H1 (cell line): Measurements from ENCODE around the gene CCDC81. TPM values are rescaled to one million over a fixed set of nuclear protein-coding genes. Genes with fewer than 3 reads are reported as not detected.

ENCODE experiments used
- CTCF ChIA-PET: fragments of 300-600 bp; sonication (Branson Sonifier 250); formaldehyde crosslinking; loops from one replicate; lab custom pipeline; 2021; ENCODE audit not compliant: partially characterized antibody; lab: Charles Lee
- POLR2A ChIA-PET: fragments of 300-600 bp; sonication (Branson Sonifier 250); formaldehyde crosslinking; loops from one replicate; lab custom pipeline; 2021; ENCODE audit warnings: inconsistent platforms; ENCODE audit not compliant: partially characterized antibody; lab: Charles Lee
- DNase-seq, 2 experiments: peaks; one replicate each; pipeline versions ENCODE4 v3.0.0 to v3.0.0-alpha.2; 2010 to 2022; ENCODE audit warnings: low spot score in 2 of 2, low read depth in 1 of 2, mixed read lengths in 1 of 2
- FAIRE-seq: peaks from 2 replicates; lab custom pipeline; 2011; peaks lifted over from hg19 to GRCh38; lab: Jason Lieb, UNC
- H2AFZ ChIP-seq: 2 replicates; pipeline ENCODE4 v1.8.1; 2012; ENCODE audit warnings: low read length, inconsistent platforms
- H2AK5ac ChIP-seq: 2 replicates; pipeline ENCODE4 v1.6.1; 2013; ENCODE audit warnings: low read depth, low read length
- H2BK120ac ChIP-seq: replicated peaks from 2 replicates; pipeline ENCODE3; 2013; ENCODE audit warnings: low read depth, low read length, inconsistent platforms
- H2BK12ac ChIP-seq: 2 replicates; pipeline ENCODE4 v1.6.1; 2013; ENCODE audit warnings: low read depth, low read length
- H2BK15ac ChIP-seq: 2 replicates; pipeline ENCODE4 v1.6.1; 2013; ENCODE audit warnings: low read length
- H2BK20ac ChIP-seq: 2 replicates; pipeline ENCODE4 v1.6.1; 2013; ENCODE audit warnings: low read length
- H2BK5ac ChIP-seq: 2 replicates; pipeline ENCODE4 v1.6.1; 2013; ENCODE audit warnings: low read depth, low read length
- H3K14ac ChIP-seq: 2 replicates; pipeline ENCODE4 v1.6.1; 2013; ENCODE audit warnings: inconsistent platforms; ENCODE audit not compliant: insufficient read length
- H3K18ac ChIP-seq: 2 replicates; pipeline ENCODE4 v1.6.1; 2013; ENCODE audit warnings: low read length; ENCODE audit errors: extremely low read depth
- H3K23ac ChIP-seq: 2 replicates; pipeline ENCODE4 v1.6.1; 2013; ENCODE audit warnings: inconsistent platforms; ENCODE audit not compliant: insufficient read length
- H3K23me2 ChIP-seq: 2 replicates; pipeline ENCODE4 v1.6.1; 2013; ENCODE audit warnings: low read depth, low read length
- H3K27ac ChIP-seq: 2 replicates; pipeline ENCODE4 v1.6.1; 2011; ENCODE audit warnings: low read depth, low read length, inconsistent platforms
- H3K27me3 ChIP-seq, 4 experiments: replicated peaks in 1 of 4; 1 replicate in 1 of 4; 2 replicates in 3 of 4; pipeline versions ENCODE4 v1.6.1 to v1.8.1; 2011 to 2013; ENCODE audit warnings: low read length in 3 of 4, mild to moderate bottlenecking in 3 of 4, inconsistent platforms in 2 of 4, mixed read lengths in 2 of 4, moderate library complexity in 1 of 4; ENCODE audit not compliant: control insufficient read depth in 3 of 4, insufficient read depth in 3 of 4; ENCODE audit errors: extremely low read depth in 1 of 4
- H3K36me3 ChIP-seq, 4 experiments: 2 replicates each; pipeline versions ENCODE4 v1.6.1 to v1.8.1; 2011 to 2013; ENCODE audit warnings: mild to moderate bottlenecking in 4 of 4, low read length in 3 of 4, moderate library complexity in 2 of 4, control low read depth in 1 of 4, inconsistent platforms in 1 of 4; ENCODE audit not compliant: insufficient read depth in 4 of 4, control insufficient read depth in 2 of 4
- H3K4ac ChIP-seq: replicated peaks from 2 replicates; pipeline ENCODE3; 2013; ENCODE audit warnings: low read length, low read depth, mixed read lengths, inconsistent platforms; ENCODE audit not compliant: insufficient read length
- H3K4me1 ChIP-seq, 4 experiments: replicated peaks in 1 of 4; 1 replicate in 1 of 4; 2 replicates in 3 of 4; pipeline versions ENCODE4 v1.6.1 to v1.8.1; 2011 to 2013; ENCODE audit warnings: low read length in 3 of 4, inconsistent platforms in 2 of 4, mixed read lengths in 1 of 4; ENCODE audit not compliant: insufficient read depth in 4 of 4, control insufficient read depth in 3 of 4
- H3K4me2 ChIP-seq, 2 experiments: 2 replicates each; pipeline versions ENCODE4 v1.6.1 to v1.8.1; 2011 to 2013; ENCODE audit warnings: low read depth in 2 of 2, low read length in 2 of 2, control low read depth in 1 of 2, inconsistent platforms in 1 of 2, mild to moderate bottlenecking in 1 of 2; ENCODE audit not compliant: insufficient read depth in 1 of 2
- H3K4me3 ChIP-seq, 4 experiments: fragments of 200-600, 300-600 bp in 1 of 4; sonication (generic), shearing (Covaris generic), sonication (Bioruptor Twin) in 1 of 4; 2 replicates each; pipeline versions ENCODE4 v1.5.1 to v1.8.1; 2011 to 2016; ENCODE audit warnings: low read length in 4 of 4, low read depth in 3 of 4, control low read depth in 2 of 4, inconsistent platforms in 2 of 4, mild to moderate bottlenecking in 2 of 4, mixed read lengths in 1 of 4, moderate library complexity in 1 of 4; ENCODE audit not compliant: insufficient read depth in 2 of 4; ENCODE audit errors: extremely low read depth in 1 of 4
- H3K56ac ChIP-seq: replicated peaks from 2 replicates; pipeline ENCODE3; 2013; ENCODE audit warnings: low read depth, mild to moderate bottlenecking, mixed read lengths, low read length, inconsistent platforms; ENCODE audit not compliant: insufficient read length
- H3K79me1 ChIP-seq: 2 replicates; pipeline ENCODE4 v1.6.1; 2013; ENCODE audit warnings: low read depth, low read length, control low read depth
- H3K79me2 ChIP-seq, 2 experiments: 2 replicates each; pipeline versions ENCODE4 v1.6.1 to v1.8.1; 2012 to 2013; ENCODE audit warnings: low read length in 2 of 2, mild to moderate bottlenecking in 2 of 2, inconsistent platforms in 1 of 2; ENCODE audit not compliant: insufficient read depth in 2 of 2, control insufficient read depth in 1 of 2
- H3K9ac ChIP-seq, 4 experiments: replicated peaks in 1 of 4; 1 replicate in 1 of 4; 2 replicates in 3 of 4; pipeline versions ENCODE4 v1.6.1 to v1.8.1; 2011 to 2013; ENCODE audit warnings: low read depth in 3 of 4, low read length in 3 of 4, control low read depth in 2 of 4, mild to moderate bottlenecking in 2 of 4, moderate library complexity in 2 of 4, inconsistent platforms in 1 of 4; ENCODE audit errors: extremely low read depth in 1 of 4
- H3K9me3 ChIP-seq, 2 experiments: 2 replicates each; pipeline versions ENCODE4 v1.6.1 to v1.8.1; 2012 to 2013; ENCODE audit warnings: mild to moderate bottlenecking in 2 of 2, moderate library complexity in 2 of 2, control low read depth in 1 of 2, inconsistent platforms in 1 of 2, low read depth in 1 of 2, low read length in 1 of 2, mixed read lengths in 1 of 2; ENCODE audit not compliant: insufficient read depth in 2 of 2
- H4K20me1 ChIP-seq, 2 experiments: replicated peaks in 1 of 2; 2 replicates each; pipeline versions ENCODE3 to v1.8.1; 2011 to 2013; ENCODE audit warnings: inconsistent platforms in 2 of 2, low read length in 2 of 2, mild to moderate bottlenecking in 1 of 2; ENCODE audit not compliant: insufficient read depth in 2 of 2, control insufficient read depth in 1 of 2
- H4K5ac ChIP-seq: 2 replicates; pipeline ENCODE4 v1.6.1; 2013; ENCODE audit warnings: low read length, low read depth, mixed read lengths, inconsistent platforms; ENCODE audit not compliant: insufficient read length
- H4K8ac ChIP-seq: 2 replicates; pipeline ENCODE4 v1.8.0; 2013; ENCODE audit warnings: mild to moderate bottlenecking, moderate library complexity, low read length, inconsistent platforms; ENCODE audit not compliant: insufficient read depth; ENCODE audit errors: extremely low read depth
- H4K91ac ChIP-seq: replicated peaks from 2 replicates; pipeline ENCODE3; 2013; ENCODE audit warnings: low read length, mixed read lengths, inconsistent platforms; ENCODE audit not compliant: insufficient read length
- BRCA1 ChIP-seq: IDR thresholded peaks from 2 replicates; pipeline ENCODE4 v1.6.1; 2012; ENCODE audit warnings: low read depth, low read length, improper control_type of control experiment
- CBX5 ChIP-seq: fragments of 300-800, 300-1000 bp; sonication (generic); IDR thresholded peaks from 2 replicates; pipeline ENCODE4 v1.7.1; 2016; ENCODE audit warnings: antibody characterized with exemption, low read length, low read depth
- CHD2 ChIP-seq: IDR thresholded peaks from 2 replicates; pipeline ENCODE4 v1.6.1; 2012; ENCODE audit warnings: low read length, improper control_type of control experiment
- E2F6 ChIP-seq: IDR thresholded peaks from 2 replicates; pipeline ENCODE4 v1.6.1; 2012; ENCODE audit warnings: inconsistent platforms
- EZH2 ChIP-seq: fragments of 200-600 bp; sonication (generic); IDR thresholded peaks from 2 replicates; pipeline ENCODE4 v1.7.1; 2012; ENCODE audit warnings: low read depth, mild to moderate bottlenecking, moderate library complexity, low read length, inconsistent platforms; ENCODE audit not compliant: severe bottlenecking
- GTF2F1 ChIP-seq: IDR thresholded peaks from 2 replicates; pipeline ENCODE4 v1.6.1; 2012; ENCODE audit warnings: low read depth, low read length, improper control_type of control experiment, borderline replicate concordance
- HDAC2 ChIP-seq, 2 experiments: fragments of 300-600 bp in 1 of 2; sonication (generic) in 1 of 2; IDR thresholded peaks; 2 replicates each; pipeline ENCODE4 v1.6.1; 2011 to 2012; ENCODE audit warnings: low read depth in 2 of 2, low read length in 2 of 2, mild to moderate bottlenecking in 2 of 2, moderate library complexity in 2 of 2, borderline replicate concordance in 1 of 2, inconsistent platforms in 1 of 2
- TCF12 ChIP-seq: IDR thresholded peaks from 2 replicates; pipeline ENCODE4 v1.6.1; 2011; ENCODE audit warnings: low read depth, mild to moderate bottlenecking, low read length
- YY1 ChIP-seq: IDR thresholded peaks from 2 replicates; pipeline ENCODE4 v1.6.1; 2011; ENCODE audit warnings: low read depth, mild to moderate bottlenecking, low read length
- ZNF274 ChIP-seq: IDR thresholded peaks from 2 replicates; pipeline ENCODE4 v1.7.0; 2012; ENCODE audit warnings: low read length, borderline replicate concordance; ENCODE audit errors: extremely low read depth
- WGBS, 2 experiments: shearing (Covaris generic) in 1 of 2; methylation state at CpG; one replicate each; pipeline versions ENCODE4 v1.1.6 to v1.1.7; 2013 to 2015; ENCODE audit warnings: low lambda C conversion rate in 2 of 2, mixed read lengths in 2 of 2, inconsistent platforms in 1 of 2, low coverage in 1 of 2, missing lambda C conversion rate in 1 of 2; ENCODE audit not compliant: insufficient replicate concordance in 2 of 2, insufficient coverage in 1 of 2, insufficient read length in 1 of 2; ENCODE audit errors: extremely low coverage in 1 of 2, missing lambda C conversion rate in 1 of 2; 5-methylcytosine and 5-hydroxymethylcytosine counted together
- polyA plus RNA-seq, 7 experiments: library from polyadenylated mRNA; depleted of rRNA in 3 of 7; stranded (reverse) in 5 of 7; unstranded in 2 of 7; fragments of >200 nt in 5 of 7; fragments of 200-250 nt in 2 of 7; gene quantifications; 1 replicate in 5 of 7; 2 replicates in 1 of 7; 4 replicates in 1 of 7; pipeline versions ENCODE4 v1.2.1 to v1.2.3, GENCODE V29; 2011 to 2013; ENCODE audit warnings: missing spikeins in 2 of 7, mixed read lengths in 2 of 7
- total RNA-seq: library from RNA; stranded (reverse); fragmentation: NEBNext Ultra II Directional; extraction: Animal tissue kit (Norgen Biotek cat#: 25700); gene quantifications from 2 replicates; pipeline ENCODE4 v1.2.1, GENCODE V29; 2021

Gene CCDC81
- total and polyA plus RNA-seq, 2 of the 8 experiments (the other 6 are each of a cell fraction or from before 2014, with no cell fraction given) = 0.30 to 0.58 TPM

DNA sequence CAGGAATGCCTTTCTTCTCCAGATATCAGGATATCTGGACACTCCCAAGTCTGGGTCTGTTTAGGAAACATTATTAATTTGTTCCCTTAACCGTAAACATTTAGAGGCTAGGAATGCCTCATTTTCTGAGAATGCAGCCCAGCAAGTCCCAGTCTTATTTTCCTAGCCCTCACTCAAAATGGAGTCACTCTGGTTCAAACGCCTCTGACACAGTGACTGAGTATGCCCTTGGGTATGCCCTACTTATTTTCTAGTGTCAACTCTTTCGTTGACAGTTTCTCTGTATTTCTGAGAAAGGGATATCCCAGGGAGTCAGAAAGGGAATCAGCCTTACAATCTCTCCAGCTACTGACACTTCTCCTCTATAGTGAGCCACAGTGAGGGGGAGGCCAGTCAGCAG, 16.0 kb upstream of the CCDC81 start:
- Histone ChIP-seq H2BK12ac (no peak overlapping the region), H3K79me2 (no peaks in the 10 kb centered on the region), H3K36me3 (no peaks in the 10 kb centered on the region), H3K27me3 (no peaks in the 10 kb centered on the region), H3K4ac (no peak overlapping the region), H3K23ac (no peak overlapping the region), H3K23me2 (no peaks in the 10 kb centered on the region; the same call in 1 of the 2 replicates), H2BK15ac (no peak overlapping the region), H3K9me3 (no peaks in the 10 kb centered on the region), H4K8ac (no peak overlapping the region), H3K4me1 (peaks cover 0 to 3% (median 1%) of the 10 kb centered on the region in 4 experiments; a peak in 4 of 7 replicates), H3K14ac (no peak overlapping the region), H3K18ac (no peak overlapping the region), H3K79me1 (no peaks in the 10 kb centered on the region), H2BK5ac (no peak overlapping the region), H2BK120ac (no peak overlapping the region), H4K91ac (no peak overlapping the region), H4K20me1 (no peaks in the 10 kb centered on the region), H3K27ac (no peak overlapping the region), H3K4me2 (no peak overlapping the region), H2BK20ac (no peak overlapping the region), H3K9ac (no peak overlapping the region), H3K56ac (no peak overlapping the region), H4K5ac (no peak overlapping the region), H2AK5ac (no peak overlapping the region), H3K4me3 (no peak overlapping the region), H2AFZ (no peak overlapping the region)
- CTCF ChIA-PET = interaction anchor here (1.0 to 3.4 kb wide), 4 partner anchors 11 to 65 kb away, joined by 3 to 19 read pairs (median 4); partner anchors contain the start of gene CCDC81
- WGBS, 2 experiments = 87% methylated on average over 3 of the region's 3 CpGs; no CpG with 5 or more reads in 1 of the 2 experiments
- DNase-seq (no peak), FAIRE-seq (no peak)
- TF ChIP-seq CHD2 = no peak
- TF ChIP-seq YY1 = no peak
- TF ChIP-seq GTF2F1 = no peak
- TF ChIP-seq EZH2 = no peak
- TF ChIP-seq BRCA1 = no peak
- no peak for TF ChIP-seq E2F6
- TF ChIP-seq CBX5 = no peak
- TF ChIP-seq TCF12 = no peak
- TF ChIP-seq HDAC2 (IDR thresholded peaks at IDR 0.05; ENCODE audit: borderline replicate concordance in 1 of 2, low read depth in 2 of 2, low read length in 2 of 2) = no peak
- TF ChIP-seq ZNF274 = no peak
- POLR2A ChIA-PET = no interaction called here
